A549 (cell line): ENCODE data around the gene NOS1AP. TPM values are rescaled to one million over a fixed set of nuclear protein-coding genes. Genes with fewer than 3 reads are reported as not detected.

ENCODE experiments used
- ATAC-seq, 2 experiments: fragments of 200-7000 bp in 1 of 2; fragments of >200 bp in 1 of 2; cut with Nextera tagmentation in 1 of 2; cut with Tn5 transposase in 1 of 2; 3 replicates each; pipeline versions ENCODE4 v1.8.0 to v1.9.1; 2018 to 2020; ENCODE audit warnings: mild to moderate bottlenecking in 1 of 2, moderate library complexity in 1 of 2
- CTCF ChIA-PET: fragments of 300-600 bp; sonication (Branson Sonifier 250); formaldehyde crosslinking; extraction: SDS; loops from one replicate; lab custom pipeline; 2021; ENCODE audit warnings: antibody characterized with exemption, inconsistent platforms; lab: Yijun Ruan, JAX
- POLR2A ChIA-PET: fragments of 350-600 bp; formaldehyde crosslinking; extraction: SDS; loops from one replicate; lab custom pipeline; 2021; ENCODE audit warnings: antibody characterized with exemption, inconsistent platforms; lab: Yijun Ruan, JAX
- DNase-seq, 2 experiments: peaks; one replicate each; pipeline versions ENCODE4 v3.0.0 to v3.0.0-alpha.2; 2011 to 2016; ENCODE audit warnings: low read depth in 1 of 2, low spot score in 1 of 2
- FAIRE-seq: peaks from 2 replicates; lab custom pipeline; 2011; peaks lifted over from hg19 to GRCh38; lab: Jason Lieb, UNC
- H3K27ac ChIP-seq, 2 experiments: fragments of >200 bp; sonication (Bioruptor Twin); formaldehyde crosslinking; 3 replicates each; pipeline ENCODE4 v1.5.1; 2016 to 2017
- H3K4me1 ChIP-seq: fragments of >200 bp; sonication (Bioruptor Twin); formaldehyde crosslinking; 3 replicates; pipeline ENCODE4 v1.6.1; 2016
- H3K4me2 ChIP-seq: fragments of >200 bp; sonication (Bioruptor Twin); formaldehyde crosslinking; 3 replicates; pipeline ENCODE4 v1.6.1; 2016
- H3K4me3 ChIP-seq: fragments of >200 bp; sonication (Bioruptor Twin); formaldehyde crosslinking; 3 replicates; pipeline ENCODE4 v1.5.1; 2016
- H3K9me3 ChIP-seq: fragments of >200 bp; sonication (Bioruptor Twin); formaldehyde crosslinking; 3 replicates; pipeline ENCODE4 v1.6.1; 2016
- BCL3 ChIP-seq: fragments of >200 bp; sonication (Bioruptor Twin); formaldehyde crosslinking; IDR thresholded peaks from 3 replicates; pipeline ENCODE4 v1.6.1; 2016
- CBX2 ChIP-seq: fragments of 200-600 bp; sonication (generic); IDR thresholded peaks from 2 replicates; pipeline ENCODE4 v1.6.1; 2016; ENCODE audit warnings: low read depth, mild to moderate bottlenecking, borderline replicate concordance
- CHD2 ChIP-seq: fragments of 150-350 bp; IDR thresholded peaks from 2 replicates; pipeline ENCODE4 v1.6.1; 2014; ENCODE audit warnings: low read length; ENCODE audit not compliant: partially characterized antibody
- CTCF ChIP-seq: fragments of >200 bp; sonication (Bioruptor Twin); formaldehyde crosslinking; IDR thresholded peaks from 3 replicates; pipeline ENCODE4 v1.5.1; 2016
- EHF ChIP-seq: fragments of 250-450 bp; sonication (Bioruptor Pico); IDR thresholded peaks from 2 replicates; pipeline ENCODE4 v1.5.0; 2020; ENCODE audit warnings: mild to moderate bottlenecking
- EHMT2 ChIP-seq: fragments of 200-600 bp; sonication (generic); IDR thresholded peaks from 2 replicates; pipeline ENCODE4 v1.6.1; 2016; ENCODE audit warnings: antibody characterized with exemption, low read depth, mild to moderate bottlenecking, moderate library complexity
- ELK1 ChIP-seq: fragments of 150-350 bp; IDR thresholded peaks from 2 replicates; pipeline ENCODE4 v1.6.1; 2014; ENCODE audit warnings: low read depth, mild to moderate bottlenecking, low read length
- FOXS1 ChIP-seq: fragments of 250-450 bp; sonication (Bioruptor Pico); IDR thresholded peaks from 2 replicates; pipeline ENCODE4 v1.5.0; 2020; ENCODE audit warnings: mild to moderate bottlenecking, moderate library complexity
- HES2 ChIP-seq: fragments of >200 bp; sonication (Bioruptor Twin); formaldehyde crosslinking; IDR thresholded peaks from 2 replicates; pipeline ENCODE4 v1.6.1; 2016
- HEYL ChIP-seq: fragments of 250-450 bp; sonication (Bioruptor Pico); IDR thresholded peaks from 2 replicates; pipeline ENCODE4 v1.8.0; 2021; ENCODE audit warnings: mild to moderate bottlenecking, moderate library complexity
- KDM5A ChIP-seq: fragments of 200-600 bp; sonication (generic); IDR thresholded peaks from 2 replicates; pipeline ENCODE4 v1.6.1; 2016; ENCODE audit warnings: antibody characterized with exemption, mild to moderate bottlenecking
- MAX ChIP-seq: IDR thresholded peaks from 2 replicates; pipeline ENCODE4 v1.6.1; 2012
- POLR2AphosphoS2 ChIP-seq: conservative IDR thresholded peaks from 2 replicates; pipeline ENCODE4 v1.6.1; 2012; ENCODE audit warnings: low read length, improper control_type of control experiment, inconsistent platforms
- RARB ChIP-seq: fragments of 250-450 bp; sonication (Bioruptor Pico); IDR thresholded peaks from 2 replicates; pipeline ENCODE4 v1.8.0; 2021; ENCODE audit warnings: mild to moderate bottlenecking, moderate library complexity
- SMC3 ChIP-seq: fragments of >200 bp; sonication (Bioruptor Twin); formaldehyde crosslinking; IDR thresholded peaks from 3 replicates; pipeline ENCODE4 v1.6.1; 2018; ENCODE audit warnings: inconsistent platforms
- USF2 ChIP-seq: fragments of 450-650 bp; IDR thresholded peaks from 2 replicates; pipeline ENCODE4 v1.6.1; 2014; ENCODE audit warnings: antibody characterized with exemption
- WGBS: methylation state at CpG from one replicate; pipeline ENCODE4 v1.1.6; 2017; ENCODE audit errors: missing lambda C conversion rate; 5-methylcytosine and 5-hydroxymethylcytosine counted together
- polyA plus RNA-seq, 4 experiments: library from polyadenylated mRNA; depleted of rRNA in 3 of 4; stranded (reverse); fragments of >200 nt; fragmentation: RNase III in 1 of 4; extraction: RNeasy Plus Mini Kit Qiagen cat#74134 plus additional on column Dnase treatment in 1 of 4; gene quantifications; 2 replicates in 3 of 4; 3 replicates in 1 of 4; pipeline ENCODE4 v1.2.3, GENCODE V29; 2011 to 2017

NOS1AP gene
- polyA plus RNA-seq, 2 of the 4 experiments (the other 2 are of a cell fraction) = 0.17 to 0.25 TPM

GRCh38 chr1:162195567-162195966 lies 126.1 kb downstream of the NOS1AP start:
- DNase-seq (no peak), FAIRE-seq (no peak), ATAC-seq (no peak)
- Histone ChIP-seq H3K4me3 (no peak overlapping the region), H3K4me2 (no peak overlapping the region), H3K9me3 (no peaks in the 10 kb centered on the region), H3K4me1 (peaks cover 12% of the 10 kb centered on the region), H3K27ac (no peak overlapping the region)
- TF ChIP-seq ELK1 (no peak), RARB (CRISPR knock-in tag) (no peak), MAX (no peak), SMC3 (no peak), HES2 (no peak), HEYL (CRISPR knock-in tag) (no peak)
- WGBS = 59% methylated on average over 4 of the region's 4 CpGs
- ChIA-PET POLR2A (no interaction called here), CTCF (interaction anchor here (0.9 kb wide), 1 partner anchor 10 kb away, joined by 3 read pairs; no protein-coding TSS in a partner anchor)

GRCh38 chr1:162196387-162196786 lies 126.9 kb downstream of the NOS1AP start:
- no peak for ATAC-seq
- Histone ChIP-seq H3K9me3 (no peaks in the 10 kb centered on the region), H3K4me2 (peak overlapping the region; percentile 46), H3K27ac (no peak overlapping the region), H3K4me3 (no peak overlapping the region), H3K4me1 (peaks cover 12% of the 10 kb centered on the region)
- no peak for FAIRE-seq
- POLR2A ChIA-PET = no interaction called here
- CTCF ChIA-PET = interaction anchor here (0.9 kb wide), 1 partner anchor 9 kb away, joined by 3 read pairs; no protein-coding TSS in a partner anchor
- DNase-seq = no peak
- WGBS = 61% methylated on average over 4 of the region's 4 CpGs
- TF ChIP-seq FOXS1 (CRISPR knock-in tag) (no peak), EHF (CRISPR knock-in tag) (no peak), CBX2 (no peak), EHMT2 (no peak), KDM5A (no peak), ELK1 (no peak), USF2 (no peak), POLR2AphosphoS2 (no peak)

- FAIRE-seq = no peak
- no peak for TF ChIP-seq CHD2
- no peak for TF ChIP-seq ELK1
- TF ChIP-seq HES2 = no peak
- TF ChIP-seq HEYL (CRISPR knock-in tag) = no peak
- no peak for TF ChIP-seq CTCF
- no peak for TF ChIP-seq BCL3
- no peak overlapping the region for H3K4me3 ChIP-seq
- ChIA-PET POLR2A (no interaction called here), CTCF (no interaction called here)
- peak overlapping the region; percentile 46 for H3K4me2 ChIP-seq
- peaks cover 12% of the 10 kb centered on the region for H3K4me1 ChIP-seq
- H3K27ac ChIP-seq = no peak overlapping the region
- 60% methylated on average over 8 of the region's 8 CpGs for WGBS
- no peak for ATAC-seq
- no peak for DNase-seq
- no peaks in the 10 kb centered on the region for H3K9me3 ChIP-seq
Measured at GRCh38 chr1:162197041-162197531, 127.6 kb downstream of the NOS1AP start.
